ENCODE data around the gene QSOX1.

The QSOX1 gene

GRCh38 chr1:180239145-180240096 lies 84.8 kb downstream of the QSOX1 start:
- H3K4me3 ChIP-seq (ENCODE audit: low read length), result no peak overlapping the region
- TF ChIP-seq, protein P1, sequence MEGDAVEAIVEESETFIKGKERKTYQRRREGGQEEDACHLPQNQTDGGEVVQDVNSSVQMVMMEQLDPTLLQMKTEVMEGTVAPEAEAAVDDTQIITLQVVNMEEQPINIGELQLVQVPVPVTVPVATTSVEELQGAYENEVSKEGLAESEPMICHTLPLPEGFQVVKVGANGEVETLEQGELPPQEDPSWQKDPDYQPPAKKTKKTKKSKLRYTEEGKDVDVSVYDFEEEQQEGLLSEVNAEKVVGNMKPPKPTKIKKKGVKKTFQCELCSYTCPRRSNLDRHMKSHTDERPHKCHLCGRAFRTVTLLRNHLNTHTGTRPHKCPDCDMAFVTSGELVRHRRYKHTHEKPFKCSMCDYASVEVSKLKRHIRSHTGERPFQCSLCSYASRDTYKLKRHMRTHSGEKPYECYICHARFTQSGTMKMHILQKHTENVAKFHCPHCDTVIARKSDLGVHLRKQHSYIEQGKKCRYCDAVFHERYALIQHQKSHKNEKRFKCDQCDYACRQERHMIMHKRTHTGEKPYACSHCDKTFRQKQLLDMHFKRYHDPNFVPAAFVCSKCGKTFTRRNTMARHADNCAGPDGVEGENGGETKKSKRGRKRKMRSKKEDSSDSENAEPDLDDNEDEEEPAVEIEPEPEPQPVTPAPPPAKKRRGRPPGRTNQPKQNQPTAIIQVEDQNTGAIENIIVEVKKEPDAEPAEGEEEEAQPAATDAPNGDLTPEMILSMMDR (conservative IDR thresholded peaks at IDR 0.05; ENCODE audit: low read length), result no peak
- no peak for DNase-seq (ENCODE audit: low read depth)

DNA sequence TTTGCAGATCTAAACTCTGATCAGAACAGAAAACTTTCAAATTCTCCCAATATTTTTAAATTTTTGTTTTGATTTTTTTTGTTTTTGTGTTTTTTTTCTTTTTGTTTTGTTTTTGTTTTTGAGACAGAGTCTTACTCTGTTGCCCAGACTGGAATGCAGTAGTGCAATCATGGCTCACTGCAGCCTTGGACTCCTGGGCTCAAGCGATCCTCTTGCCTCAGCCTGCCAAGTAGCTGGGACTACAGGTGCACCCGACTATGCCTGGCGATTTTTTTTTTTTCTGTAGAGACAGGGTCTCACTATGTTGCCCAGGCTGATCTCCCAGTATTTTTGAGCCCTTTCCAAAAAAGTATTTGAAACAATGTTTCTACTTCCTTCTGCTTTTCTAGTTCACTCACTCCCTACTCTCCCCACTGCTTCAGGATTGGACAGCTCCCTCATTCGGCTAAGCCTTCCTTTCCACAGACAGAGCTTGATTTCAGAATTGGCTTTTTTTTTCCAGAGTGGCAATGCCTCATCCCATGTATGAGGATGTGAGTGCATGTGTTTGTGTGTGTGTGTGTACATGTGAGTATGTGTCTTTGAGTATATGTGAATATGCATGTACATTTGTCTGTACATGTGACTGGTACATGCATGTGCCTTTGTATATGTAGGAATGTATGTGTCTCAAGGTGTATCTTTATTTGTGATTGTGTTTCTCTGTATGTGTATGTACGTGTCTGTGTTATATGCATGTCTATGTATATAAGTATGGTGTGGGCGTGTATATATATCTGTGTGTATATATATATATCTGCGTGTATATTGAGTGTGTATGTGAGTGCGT lies 87.3 kb downstream of the QSOX1 start:
- H3K4me3 ChIP-seq (ENCODE audit: low read length), result no peak overlapping the region
- DNase-seq (ENCODE audit: low read depth), result no peak
- TF ChIP-seq, protein P1 (conservative IDR thresholded peaks at IDR 0.05; ENCODE audit: low read length), result no peak

DNA sequence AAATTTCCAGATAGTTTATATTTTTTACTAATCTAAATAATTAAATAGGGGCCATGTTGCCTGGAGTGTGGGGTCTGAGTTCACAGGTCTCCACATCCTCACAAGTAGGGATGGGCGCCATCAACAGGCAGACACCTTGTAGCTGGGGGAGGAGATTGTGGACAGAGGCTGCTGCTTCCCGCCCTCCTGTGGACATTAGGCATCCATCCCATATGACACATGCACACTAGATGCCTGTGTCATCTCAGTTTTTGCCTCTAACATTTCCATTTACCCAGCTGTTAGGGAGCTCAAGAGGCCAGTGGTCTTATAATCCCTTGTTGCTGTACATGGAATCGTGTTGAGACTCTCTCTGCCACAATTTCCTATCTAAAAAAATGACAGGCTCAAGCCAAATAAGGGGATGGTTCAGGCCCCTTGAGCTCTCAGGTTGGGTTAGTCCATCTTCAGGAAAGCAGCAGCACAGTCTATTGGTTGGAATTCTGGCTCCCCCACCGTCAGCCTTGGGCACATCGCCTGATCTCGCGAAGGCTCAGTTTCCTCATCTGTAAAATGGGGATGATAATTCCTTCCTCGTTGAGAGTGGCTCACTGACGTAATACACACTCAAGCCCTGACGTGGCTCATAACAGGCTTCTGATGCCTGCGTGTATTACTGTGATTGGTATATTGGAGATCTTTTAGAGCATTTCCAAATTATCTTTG lies 89.0 kb downstream of the QSOX1 start:
- no peak for DNase-seq (ENCODE audit: low read depth)
- no peak overlapping the region for H3K4me3 ChIP-seq (ENCODE audit: low read length)
- TF ChIP-seq, protein P1 (conservative IDR thresholded peaks at IDR 0.05; ENCODE audit: low read length), result no peak

- no peak for DNase-seq (ENCODE audit: low read depth)
- TF ChIP-seq, protein P1 (conservative IDR thresholded peaks at IDR 0.05; ENCODE audit: low read length), result no peak
- no peak overlapping the region for H3K4me3 ChIP-seq (ENCODE audit: low read length)
Measured at GRCh38 chr1:180244840-180245239, 90.2 kb downstream of the QSOX1 start.

DNA sequence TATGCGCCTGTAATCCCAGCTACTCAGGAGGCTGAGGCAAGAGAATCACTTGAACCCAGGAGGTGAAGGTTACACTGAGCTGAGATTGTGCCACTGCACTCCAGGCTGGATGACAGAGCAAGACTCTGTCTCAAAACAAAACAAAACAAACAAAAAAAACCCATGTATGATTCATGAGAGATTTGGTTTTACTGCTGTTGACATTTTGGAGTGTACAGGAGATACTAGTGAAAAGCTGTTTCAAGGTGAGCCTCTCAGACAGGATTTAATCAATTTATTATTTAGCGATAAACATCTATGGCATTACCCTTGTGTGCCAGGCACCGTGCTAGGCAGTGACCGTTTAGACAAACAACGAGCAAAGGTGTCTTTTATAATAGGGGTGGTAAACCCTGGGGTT lies 91.9 kb downstream of the QSOX1 start:
- no peak for DNase-seq (ENCODE audit: low read depth)
- H3K4me3 ChIP-seq (ENCODE audit: low read length), result no peak overlapping the region
- TF ChIP-seq, protein P1 (conservative IDR thresholded peaks at IDR 0.05; ENCODE audit: low read length), result no peak

GRCh38 chr1:180247061-180247460 lies 92.4 kb downstream of the QSOX1 start:
- TF ChIP-seq, protein P1 (conservative IDR thresholded peaks at IDR 0.05; ENCODE audit: low read length), result no peak
- no peak overlapping the region for H3K4me3 ChIP-seq (ENCODE audit: low read length)
- DNase-seq (ENCODE audit: low read depth), result no peak

All from AG10803 (cell line).